Renal cortex interstitium (tissue), 11 donors: ENCODE measurements around the gene HMGCS2. TPM values are rescaled to one million over a fixed set of nuclear protein-coding genes. Genes with fewer than 3 reads are reported as not detected.
"Not testable (repeated sequence)": the region's sequence is repeated elsewhere in the genome, so short reads cannot be mapped to it uniquely, and the experiment has no call there.

ENCODE experiments used
- DNase-seq, 11 donors: peaks; one replicate each; pipeline ENCODE4 v3.0.0-alpha.2; 2013; ENCODE audit warnings: low read depth in 9 of 11, low spot score in 4 of 11; ENCODE audit errors: extremely low read depth in 1 of 11
- polyA plus RNA-seq, 3 donors: library from polyadenylated mRNA; unstranded; fragments of 120-200 nt; gene quantifications; one replicate each; pipeline ENCODE4 v1.2.1, GENCODE V29; 2013; ENCODE audit not compliant: insufficient read length in 3 of 3

HMGCS2 gene
- polyA plus RNA-seq, 3 donors = 63.2 to 92.4 (median 70.2) TPM

DNA sequence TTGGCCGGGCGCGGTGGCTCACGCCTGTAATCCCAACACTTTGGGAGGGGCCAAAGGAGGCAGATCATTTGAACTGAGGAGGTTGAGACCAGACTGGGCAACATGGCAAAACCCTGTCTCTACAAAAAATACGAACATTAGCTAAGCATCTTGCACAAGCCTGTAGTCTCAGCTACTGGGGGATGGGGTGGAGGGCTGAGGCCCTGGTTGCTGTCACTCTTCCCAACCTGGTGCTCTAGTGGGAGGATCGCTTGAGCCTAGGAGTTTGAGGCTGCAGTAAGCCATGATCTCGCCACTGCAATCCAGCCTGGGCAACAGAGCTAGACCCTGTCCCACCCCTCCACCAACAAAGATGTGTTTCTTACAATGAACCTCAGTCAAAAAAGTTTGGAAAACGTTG lies 54.1 kb downstream of the HMGCS2 start:
- no peak for DNase-seq

DNA sequence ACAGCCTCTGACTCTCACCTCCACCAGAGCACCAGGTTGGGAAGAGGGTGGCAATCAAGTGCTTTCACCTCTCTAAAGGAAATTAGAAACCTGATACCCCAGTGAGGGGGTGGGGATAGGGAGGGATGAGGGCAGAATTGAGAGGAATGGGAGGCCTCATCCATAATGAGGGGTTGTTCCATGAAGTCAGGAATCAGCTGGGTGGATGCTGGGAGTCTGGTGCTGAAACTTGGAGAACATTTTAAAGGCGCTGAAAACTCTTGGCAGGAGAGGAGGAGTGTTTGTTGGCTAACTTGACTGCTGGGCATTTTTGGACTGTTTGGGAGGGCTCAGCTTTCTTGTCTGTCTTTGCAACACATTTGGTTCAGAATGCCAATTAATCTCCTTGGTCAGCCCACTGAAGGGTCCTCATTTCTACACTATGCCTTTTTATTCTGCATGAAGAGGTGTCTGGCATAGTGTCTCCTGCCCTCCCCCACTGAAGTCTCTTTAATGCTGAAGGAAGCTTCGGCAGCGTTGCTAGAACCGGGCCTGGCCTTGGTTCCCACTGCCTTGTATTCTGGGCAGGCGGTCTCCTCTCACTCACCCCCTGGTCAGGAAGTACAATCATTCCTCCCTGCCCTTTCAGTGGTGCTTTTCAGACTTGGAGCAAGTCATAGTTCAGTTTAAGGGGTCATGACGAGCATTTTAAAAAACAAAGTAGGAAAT lies 54.8 kb downstream of the HMGCS2 start:
- peak in 3 of 11 donors; percentile 26 to 35 (median 32) for DNase-seq

DNA sequence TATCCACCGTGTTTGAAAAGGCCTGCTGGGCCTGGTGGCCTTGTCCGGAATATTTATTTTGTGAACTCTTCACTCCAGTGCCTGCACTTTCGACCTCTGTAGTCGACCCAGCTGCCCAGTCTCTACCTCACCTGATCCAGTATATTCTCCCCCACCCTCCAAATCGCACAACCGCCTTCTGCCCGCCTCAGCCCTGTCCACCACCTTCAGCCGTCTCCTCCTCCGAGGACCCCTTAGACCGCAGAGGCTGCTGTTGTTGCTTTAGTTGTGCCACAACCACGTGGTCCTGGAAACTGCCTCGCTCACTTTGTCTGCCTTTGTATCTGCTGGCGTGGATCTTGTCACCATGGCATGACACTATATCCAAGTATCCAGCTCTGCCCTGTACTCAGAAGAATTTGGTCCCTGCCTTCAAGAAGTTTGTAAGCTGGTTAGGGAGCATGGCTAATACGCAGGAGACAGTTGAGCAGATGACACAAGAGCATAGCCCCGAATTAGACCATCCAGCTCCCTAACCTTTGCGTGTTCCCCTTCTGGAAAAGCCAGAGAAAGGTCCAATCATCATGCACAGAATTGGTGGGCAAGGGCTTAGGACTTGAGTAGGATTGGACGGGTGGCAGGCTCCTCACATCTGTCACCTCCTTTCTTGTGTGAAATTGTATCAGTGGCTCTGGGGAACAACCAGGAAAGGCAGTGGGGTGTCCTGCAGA lies 55.5 kb downstream of the HMGCS2 start:
- DNase-seq = peak in 3 of 11 donors; percentile 21 to 40 (median 27)

DNA sequence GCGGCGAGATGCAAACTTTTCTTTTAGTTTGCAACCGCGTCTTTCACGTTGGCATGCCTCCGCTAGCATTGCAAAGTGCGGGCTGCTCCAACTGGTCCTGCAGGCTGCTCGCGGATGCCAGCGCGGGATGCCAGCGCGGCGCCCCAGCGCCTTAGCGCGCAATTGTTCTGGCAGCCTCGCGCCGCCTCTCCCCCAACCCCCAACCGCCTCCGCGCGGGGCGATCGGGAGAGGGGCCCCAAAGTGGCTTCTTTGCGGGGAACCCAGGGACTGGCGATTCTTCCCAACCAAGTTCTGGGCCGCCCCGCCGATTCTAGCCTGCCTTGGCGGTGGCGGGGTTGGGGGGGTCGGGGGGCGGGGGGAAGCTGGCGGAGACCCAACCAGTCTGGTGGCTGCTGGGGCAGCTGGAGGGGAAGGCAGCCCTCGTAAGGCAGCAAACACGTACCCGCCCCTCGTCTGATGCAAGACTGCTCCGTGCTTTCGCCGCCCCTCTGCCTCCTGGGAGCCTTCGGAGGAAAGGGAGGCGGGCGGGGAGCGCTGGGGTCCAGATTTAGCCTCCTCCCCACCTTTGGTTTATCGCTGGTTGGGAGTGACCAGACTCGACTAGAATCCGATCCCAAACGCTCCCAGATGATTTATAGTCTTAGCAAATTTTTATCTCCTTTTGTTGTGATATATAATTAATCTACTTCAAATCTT lies 56.2 kb downstream of the HMGCS2 start:
- peak in 8 of 11 donors; percentile 58 to 79 (median 72) for DNase-seq

DNA sequence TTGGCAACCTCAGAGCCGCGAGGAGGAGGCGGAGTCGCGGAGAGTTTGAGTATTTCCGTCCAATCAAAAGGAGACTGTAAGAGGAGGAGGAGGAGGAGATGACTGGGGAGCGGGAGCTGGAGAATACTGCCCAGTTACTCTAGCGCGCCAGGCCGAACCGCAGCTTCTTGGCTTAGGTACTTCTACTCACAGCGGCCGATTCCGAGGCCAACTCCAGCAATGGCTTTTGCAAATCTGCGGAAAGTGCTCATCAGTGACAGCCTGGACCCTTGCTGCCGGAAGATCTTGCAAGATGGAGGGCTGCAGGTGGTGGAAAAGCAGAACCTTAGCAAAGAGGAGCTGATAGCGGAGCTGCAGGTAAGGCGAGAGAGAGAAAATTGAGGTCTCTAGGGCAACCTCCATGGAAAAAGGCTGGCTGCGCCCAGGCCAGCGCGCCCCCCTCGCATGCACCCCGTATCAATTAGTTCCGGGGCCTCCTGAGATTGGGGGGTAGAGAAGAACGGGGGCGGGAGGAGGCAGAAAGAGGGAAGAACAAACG lies 56.8 kb downstream of the HMGCS2 start, which contains the start of gene PHGDH:
Gene PHGDH, plus strand, starts transcription at position 131 of the 538 bp plus-strand sequence. Its CDS starts 89 bp downstream, at position 220.
- DNase-seq = peak in 10 of 11 donors; percentile 50 to 86 (median 68)

DNA sequence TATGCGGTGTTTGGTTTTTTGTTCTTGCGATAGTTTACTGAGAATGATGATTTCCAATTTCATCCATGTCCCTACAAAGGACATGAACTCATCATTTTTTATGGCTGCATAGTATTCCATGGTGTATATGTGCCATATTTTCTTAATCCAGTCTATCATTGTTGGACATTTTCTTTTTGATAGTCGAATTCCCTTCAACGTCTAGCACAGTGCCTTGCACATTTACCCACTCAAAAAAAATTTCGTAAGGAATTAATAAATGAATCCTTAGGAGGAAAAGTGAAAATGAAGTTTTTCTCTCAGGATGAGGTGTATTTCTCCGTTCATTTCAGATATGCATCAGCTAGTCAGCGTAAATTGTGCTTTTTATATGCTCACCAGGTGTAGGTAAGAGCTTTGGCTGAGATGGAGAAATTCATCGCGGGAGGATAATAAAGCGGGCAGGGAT lies 57.3 kb downstream of the HMGCS2 start:
- DNase-seq = not testable (repeated sequence)

GRCh38 chr1:119706599-119706998 lies 62.1 kb downstream of the HMGCS2 start:
- not testable (repeated sequence) for DNase-seq

DNA sequence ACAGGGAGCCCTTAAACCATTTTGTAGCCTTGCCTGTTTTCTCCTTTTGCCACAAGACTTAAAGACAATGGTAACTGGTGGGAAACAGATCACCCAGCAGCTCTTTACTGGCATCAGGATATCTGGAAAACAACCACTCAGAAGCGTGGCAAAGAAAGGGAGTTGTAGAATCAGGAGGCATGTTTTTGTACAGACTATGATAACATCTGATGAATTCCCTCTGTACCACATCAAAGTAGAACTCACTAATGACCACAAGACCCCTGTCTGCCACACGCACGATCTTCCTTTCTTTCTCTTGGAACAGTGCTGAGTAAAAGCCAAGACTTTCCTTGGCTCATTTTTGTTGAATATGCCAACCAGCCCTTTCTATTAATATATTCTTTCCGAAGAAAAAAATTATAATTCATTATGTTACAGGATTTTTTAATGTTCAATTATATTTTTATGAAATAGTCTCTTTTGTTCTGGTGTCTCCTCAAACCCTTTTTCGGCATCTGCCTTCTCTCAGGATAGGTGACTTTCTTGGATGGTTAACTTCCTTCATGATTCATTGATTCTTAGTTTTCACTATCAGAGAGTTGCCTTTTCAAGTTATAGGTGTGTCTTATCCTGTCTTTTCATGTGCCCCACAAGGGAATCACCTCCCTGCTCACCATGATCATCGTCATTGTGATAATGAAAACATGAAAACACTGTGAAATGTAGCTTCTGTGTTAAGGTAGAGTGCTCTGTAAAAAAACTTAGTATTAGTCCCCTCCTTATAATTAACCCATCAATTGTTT lies 64.8 kb downstream of the HMGCS2 start:
- DNase-seq = no peak

- DNase-seq = no peak
These were observed 66.3 kb downstream of the HMGCS2 start for GRCh38 chr1:119702384-119702783.

GRCh38 chr1:119701659-119702058 lies 67.0 kb downstream of the HMGCS2 start:
- no peak for DNase-seq

GRCh38 chr1:119700326-119700725 lies 68.4 kb downstream of the HMGCS2 start:
- DNase-seq = no peak

Other genes starting within 250 kb of the HMGCS2 start
- gene ZNF697, start 120.6 kb downstream of the HMGCS2 start, polyA plus RNA-seq = 10 to 100 TPM; 19.8 to 22.9 (median 21.3) TPM
- 100 to 1,000 TPM; 235 to 284 (median 265) TPM for gene PHGDH, start 57.0 kb downstream of the HMGCS2 start, polyA plus RNA-seq
- gene REG4, start 42.6 kb upstream of the HMGCS2 start, polyA plus RNA-seq = 1 to 10 TPM in 1 of 3 donors, under 1 TPM in 2; 0.58 to 1.7 (median 0.85) TPM
- not detected for gene ADAM30, start 127.6 kb upstream of the HMGCS2 start, polyA plus RNA-seq